PC-3 (cell line): Measurements from ENCODE around the gene KLHL11. TPM values are rescaled to one million over a fixed set of nuclear protein-coding genes. Genes with fewer than 3 reads are reported as not detected.

Source experiments
- ATAC-seq: fragments of 200-7000 bp; cut with Tn5 transposase; 2 replicates; pipeline ENCODE4 v1.9.1; 2020; ENCODE audit warnings: mild to moderate bottlenecking, moderate library complexity
- BruUV-seq: library from RNA; stranded (reverse); fragments of 400-500 nt; replicated peaks from 2 replicates; lab custom pipeline; 2021; lab: Mats Ljungman, UMichigan
- CTCF ChIA-PET: fragments of 300-600 bp; sonication (Branson Sonifier 250); formaldehyde crosslinking; loops from one replicate; lab custom pipeline; 2022; ENCODE audit warnings: antibody characterized with exemption; lab: Charles Lee
- POLR2A ChIA-PET: fragments of 300-600 bp; sonication (Branson Sonifier 250); formaldehyde crosslinking; loops from one replicate; lab custom pipeline; 2022; ENCODE audit warnings: antibody characterized with exemption; ENCODE audit not compliant: unreplicated experiment; lab: Charles Lee
- DNase-seq: peaks from one replicate; pipeline ENCODE4 v3.0.0-alpha.2; 2015
- H2AFZ ChIP-seq: fragments of 300-600 bp; sonication (generic); 2 replicates; pipeline ENCODE4 v1.6.0; 2016; ENCODE audit warnings: antibody characterized with exemption, low read length
- H3F3A ChIP-seq: fragments of 300-600 bp; sonication (generic); one replicate; pipeline ENCODE4 v1.6.0; 2017; ENCODE audit warnings: antibody characterized with exemption, low read length, control low read depth, mild to moderate bottlenecking; ENCODE audit not compliant: unreplicated experiment
- H3K27ac ChIP-seq: fragments of 300-600 bp; sonication (generic); 2 replicates; pipeline ENCODE4 v1.5.1; 2016; ENCODE audit warnings: mild to moderate bottlenecking, low read length
- H3K27me3 ChIP-seq: fragments of 300-600 bp; sonication (generic); 2 replicates; pipeline ENCODE4 v1.6.1; 2016; ENCODE audit warnings: low read length, mixed read lengths
- H3K36me3 ChIP-seq: fragments of 300-600 bp; sonication (generic); 2 replicates; pipeline ENCODE4 v1.6.1; 2016; ENCODE audit warnings: low read depth, mixed run types, low read length, mixed read lengths
- H3K4me1 ChIP-seq: fragments of 300-600 bp; sonication (generic); 2 replicates; pipeline ENCODE4 v1.5.1; 2016; ENCODE audit warnings: low read length; ENCODE audit not compliant: insufficient read depth
- H3K4me2 ChIP-seq: fragments of 300-600 bp; sonication (generic); 2 replicates; pipeline ENCODE4 v1.6.0; 2016; ENCODE audit warnings: low read length
- H3K4me3 ChIP-seq: fragments of 300-600 bp; sonication (generic); 2 replicates; pipeline ENCODE4 v1.5.1; 2016; ENCODE audit warnings: mild to moderate bottlenecking, low read length, mixed read lengths
- H3K79me2 ChIP-seq: fragments of 300-600 bp; sonication (generic); 2 replicates; pipeline ENCODE4 v1.6.1; 2017; ENCODE audit warnings: low read length, mixed read lengths
- H3K9ac ChIP-seq: fragments of 300-600 bp; sonication (generic); 2 replicates; pipeline ENCODE4 v1.6.0; 2016; ENCODE audit warnings: mild to moderate bottlenecking, low read length
- H3K9me2 ChIP-seq: fragments of 300-600 bp; sonication (generic); replicated peaks from 2 replicates; pipeline ENCODE4 v1.6.1; 2016; ENCODE audit warnings: mixed run types, low read length, mixed read lengths
- H3K9me3 ChIP-seq: fragments of 300-600 bp; sonication (generic); 2 replicates; pipeline ENCODE4 v1.6.1; 2016; ENCODE audit warnings: low read length, mixed read lengths
- H4K20me1 ChIP-seq: fragments of 300-600 bp; sonication (generic); 2 replicates; pipeline ENCODE4 v1.6.1; 2016; ENCODE audit warnings: low read length, mixed read lengths
- EZH2 ChIP-seq: fragments of 300-600 bp; sonication (generic); IDR thresholded peaks from one replicate; pipeline ENCODE4 v1.6.1; 2017; ENCODE audit warnings: antibody characterized with exemption, mild to moderate bottlenecking, low read length; ENCODE audit not compliant: unreplicated experiment
- EZH2phosphoT487 ChIP-seq: fragments of 300-600 bp; sonication (generic); IDR thresholded peaks from 2 replicates; pipeline ENCODE4 v1.6.1; 2018; ENCODE audit warnings: mild to moderate bottlenecking, antibody characterized with exemption, low read length, borderline replicate concordance
- intact Hi-C: fragments of 100-400 bp; cut with micrococcal nuclease; formaldehyde crosslinking; loops from 2 replicates; pipeline ENCODE4 v1.9.0; 2023
- total RNA-seq: library from RNA; depleted of rRNA; stranded (reverse); fragments of >200 nt; gene quantifications from 2 replicates; pipeline ENCODE4 v1.2.3, GENCODE V29; 2014
- TF ChIP-seq, protein P1 (sequence below): fragments of 300-600 bp; sonication (generic); conservative IDR thresholded peaks from 2 replicates; pipeline ENCODE4 v1.5.1; 2017; ENCODE audit warnings: antibody characterized with exemption, low read depth, mild to moderate bottlenecking, low read length

Gene KLHL11
- total RNA-seq, 1 experiment from 2014 or later, result 19.9 TPM

DNA sequence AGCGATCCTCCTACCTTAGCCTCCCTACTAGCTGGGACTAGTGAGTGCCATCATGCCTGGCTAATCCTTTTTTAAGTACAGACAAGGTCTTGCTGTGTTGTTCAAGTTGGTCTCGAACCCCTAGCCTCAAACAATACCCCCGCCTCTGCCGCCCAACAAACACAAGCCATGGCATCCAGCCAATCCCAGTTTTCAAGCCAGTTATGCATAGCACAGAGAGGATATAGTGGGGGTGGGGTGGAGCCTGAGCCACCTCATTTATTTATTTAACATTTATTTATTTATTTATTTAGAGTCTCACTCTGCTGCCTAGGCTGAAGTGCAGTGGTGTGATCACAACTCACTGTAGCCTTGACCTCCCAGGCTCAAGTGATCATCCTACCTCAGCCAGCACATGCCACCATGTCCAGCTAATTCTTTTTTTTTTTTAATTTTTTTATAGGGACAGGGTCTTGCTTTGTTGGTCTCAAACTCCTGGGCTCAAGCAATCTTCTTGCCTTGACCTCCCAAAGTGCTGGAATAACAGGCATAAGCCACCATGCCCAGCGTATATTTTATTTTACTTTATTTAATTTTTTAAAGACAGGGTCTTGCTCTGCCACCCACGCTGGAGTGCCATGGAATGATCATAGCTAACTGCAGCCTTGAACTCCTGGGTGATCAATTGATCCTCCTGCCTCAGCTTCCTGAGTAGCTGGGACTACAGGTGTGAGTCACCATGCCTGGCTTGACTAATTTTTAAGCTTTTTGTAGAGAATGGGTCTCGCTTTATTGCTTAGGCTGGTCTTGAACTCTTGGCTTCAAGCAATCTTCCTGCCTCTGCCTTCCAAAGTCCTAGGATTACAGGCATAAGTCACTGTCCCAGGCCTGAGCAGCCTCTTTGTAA lies 26.2 kb upstream of the KLHL11 start:
- Histone ChIP-seq H4K20me1 (no peaks in the 10 kb centered on the region), H3K27me3 (no peaks in the 10 kb centered on the region), H3K27ac (no peak overlapping the region), H3K9me3 (no peaks in the 10 kb centered on the region), H3K4me3 (no peak overlapping the region), H3K9ac (no peak overlapping the region), H3K4me2 (no peak overlapping the region), H2AFZ (no peak overlapping the region), H3K4me1 (no peaks in the 10 kb centered on the region), H3K9me2 (no peaks in the 10 kb centered on the region), H3K36me3 (peaks cover 13% of the 10 kb centered on the region; the same call in 1 of the 2 replicates), H3K79me2 (no peaks in the 10 kb centered on the region), H3F3A (no peaks in the 10 kb centered on the region)
- DNase-seq, result no peak
- ATAC-seq, result no peak
- TF ChIP-seq EZH2, result no peak
- no peak for TF ChIP-seq EZH2phosphoT487
- TF ChIP-seq, protein P1, sequence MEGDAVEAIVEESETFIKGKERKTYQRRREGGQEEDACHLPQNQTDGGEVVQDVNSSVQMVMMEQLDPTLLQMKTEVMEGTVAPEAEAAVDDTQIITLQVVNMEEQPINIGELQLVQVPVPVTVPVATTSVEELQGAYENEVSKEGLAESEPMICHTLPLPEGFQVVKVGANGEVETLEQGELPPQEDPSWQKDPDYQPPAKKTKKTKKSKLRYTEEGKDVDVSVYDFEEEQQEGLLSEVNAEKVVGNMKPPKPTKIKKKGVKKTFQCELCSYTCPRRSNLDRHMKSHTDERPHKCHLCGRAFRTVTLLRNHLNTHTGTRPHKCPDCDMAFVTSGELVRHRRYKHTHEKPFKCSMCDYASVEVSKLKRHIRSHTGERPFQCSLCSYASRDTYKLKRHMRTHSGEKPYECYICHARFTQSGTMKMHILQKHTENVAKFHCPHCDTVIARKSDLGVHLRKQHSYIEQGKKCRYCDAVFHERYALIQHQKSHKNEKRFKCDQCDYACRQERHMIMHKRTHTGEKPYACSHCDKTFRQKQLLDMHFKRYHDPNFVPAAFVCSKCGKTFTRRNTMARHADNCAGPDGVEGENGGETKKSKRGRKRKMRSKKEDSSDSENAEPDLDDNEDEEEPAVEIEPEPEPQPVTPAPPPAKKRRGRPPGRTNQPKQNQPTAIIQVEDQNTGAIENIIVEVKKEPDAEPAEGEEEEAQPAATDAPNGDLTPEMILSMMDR, result no peak
- POLR2A ChIA-PET, result no interaction called here
- CTCF ChIA-PET, result no interaction called here
- intact Hi-C loops, result no loop called here
- no TSS peak for BruUV-seq

DNA sequence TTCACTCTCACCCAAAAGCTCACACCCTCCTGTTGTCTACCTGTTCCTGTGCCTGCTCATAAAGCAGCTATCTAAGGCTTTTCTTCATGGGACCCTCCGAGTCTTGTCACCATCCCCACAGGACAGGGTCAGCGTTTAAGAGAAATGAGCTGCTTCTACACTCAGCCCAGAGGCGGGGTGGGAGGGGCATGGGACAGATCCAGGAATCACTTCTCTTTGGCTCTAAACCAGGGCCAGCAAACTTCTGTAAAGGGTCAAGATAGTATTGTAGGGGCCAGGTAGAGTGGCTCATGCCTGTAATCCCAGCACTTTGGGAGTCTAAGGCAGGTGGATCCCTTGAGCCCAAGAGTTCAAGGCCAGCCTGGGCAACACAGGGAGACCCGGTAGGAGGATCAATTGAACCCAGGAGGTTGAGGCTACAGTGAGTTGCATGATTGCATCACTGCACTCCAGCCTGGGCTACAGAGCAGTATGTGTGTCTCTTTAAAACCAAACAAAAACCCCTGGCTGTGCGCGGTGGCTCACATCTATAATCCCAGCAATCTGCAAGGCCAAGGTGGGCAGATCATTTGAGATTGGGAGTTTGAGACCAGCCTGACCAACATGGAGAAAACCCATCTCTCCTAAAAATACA lies 23.2 kb upstream of the KLHL11 start:
- no peak overlapping the region for H3K4me2 ChIP-seq
- peaks cover 34% of the 10 kb centered on the region for H3K36me3 ChIP-seq
- no peaks in the 10 kb centered on the region for H4K20me1 ChIP-seq
- no peak overlapping the region for H3K4me3 ChIP-seq
- ATAC-seq (no peak), DNase-seq (no peak)
- BruUV-seq, result no TSS peak
- H3K27me3 ChIP-seq, result no peaks in the 10 kb centered on the region
- no peak overlapping the region for H3K27ac ChIP-seq
- ChIA-PET POLR2A (no interaction called here), CTCF (no interaction called here)
- no peaks in the 10 kb centered on the region for H3K79me2 ChIP-seq
- TF ChIP-seq, protein P1, result no peak
- TF ChIP-seq EZH2phosphoT487 (no peak), EZH2 (no peak)
- H3F3A ChIP-seq, result no peaks in the 10 kb centered on the region
- no peaks in the 10 kb centered on the region for H3K9me2 ChIP-seq
- intact Hi-C loops, result no loop called here
- H3K9me3 ChIP-seq, result no peaks in the 10 kb centered on the region
- no peaks in the 10 kb centered on the region for H3K4me1 ChIP-seq
- no peak overlapping the region for H2AFZ ChIP-seq
- H3K9ac ChIP-seq, result no peak overlapping the region

DNA sequence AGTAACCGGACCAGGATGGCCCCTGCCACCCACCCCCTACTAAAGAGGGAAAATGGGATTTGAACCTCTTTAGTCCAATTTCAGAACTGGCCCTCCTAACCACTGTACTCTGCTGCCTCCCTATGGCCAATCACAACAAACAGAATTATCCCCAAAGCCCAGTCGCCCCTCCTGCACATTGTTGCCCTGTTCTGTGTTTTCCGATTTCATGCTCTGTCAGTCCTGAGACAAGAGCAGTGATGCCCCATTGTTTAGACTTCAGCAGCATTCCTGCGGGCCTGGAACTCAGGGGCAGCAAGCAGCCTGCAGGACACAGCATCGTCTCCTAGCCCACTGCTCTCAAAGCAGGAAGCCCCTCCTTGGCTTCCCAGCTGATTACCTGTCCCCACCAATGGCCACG lies 20.5 kb upstream of the KLHL11 start:
- ATAC-seq, result no peak
- Histone ChIP-seq H3K4me2 (no peak overlapping the region), H3K36me3 (peaks cover 37% of the 10 kb centered on the region), H3F3A (no peaks in the 10 kb centered on the region), H4K20me1 (no peaks in the 10 kb centered on the region), H3K4me1 (no peaks in the 10 kb centered on the region), H3K9me3 (no peaks in the 10 kb centered on the region), H3K27me3 (no peaks in the 10 kb centered on the region), H3K4me3 (no peak overlapping the region), H3K9ac (no peak overlapping the region), H3K27ac (no peak overlapping the region), H3K9me2 (no peaks in the 10 kb centered on the region), H2AFZ (no peak overlapping the region), H3K79me2 (no peaks in the 10 kb centered on the region)
- TF ChIP-seq, protein P1, result peak; percentile 48
- TF ChIP-seq EZH2phosphoT487, result no peak
- POLR2A ChIA-PET, result no interaction called here
- CTCF ChIA-PET, result no interaction called here
- no peak for DNase-seq
- BruUV-seq, result no TSS peak
- intact Hi-C loops, result no loop called here
